Measurements from ENCODE around the gene PRR20A. TPM values are rescaled to one million over a fixed set of nuclear protein-coding genes. Genes with fewer than 3 reads are reported as not detected.
"Not testable (repeated sequence)": the region's sequence is repeated elsewhere in the genome, so short reads cannot be mapped to it uniquely, and the experiment has no call there.

PRR20A gene
- total RNA-seq (2014; rRNA removed) (not detected in 2 replicates), Bru-seq, nascent RNA (not detected), BruChase-seq, experiment 1, labeled RNA remaining after a 6-hour chase (not detected), BruChase-seq, experiment 2, labeled RNA remaining after a 2-hour chase (not detected)
- long read RNA-seq: 0 reads

GRCh38 chr13:57140235-57140968 lies at the start of gene PRR20A:
TSS of gene PRR20A (plus strand) at chr13:57140918. CDS start at chr13:57141305, 387 bp downstream.
- ATAC-seq; CTCF ChIA-PET; H3K9me3 ChIP-seq (ENCODE audit: low read length); DNase-seq; H3K36me3 ChIP-seq (ENCODE audit: low read depth, low read length); H3K4me1 ChIP-seq (ENCODE audit: insufficient read depth, low read length); H4K20me1 ChIP-seq (ENCODE audit: low read length); H3K27me3 ChIP-seq (ENCODE audit: low read length); H3K27ac ChIP-seq (ENCODE audit: low read length); H2AFZ ChIP-seq (ENCODE audit: low read length); POLR2A ChIA-PET (ENCODE audit: unreplicated experiment); H3K79me2 ChIP-seq (ENCODE audit: low read length); H3K9ac ChIP-seq (ENCODE audit: low read length); H3K9me2 ChIP-seq (replicated peaks; ENCODE audit: low read length); intact Hi-C loops (cut with micrococcal nuclease); H3K4me3 ChIP-seq (ENCODE audit: low read length); H3F3A ChIP-seq (ENCODE audit: low read length, unreplicated experiment); BruUV-seq (replicated peaks); H3K4me2 ChIP-seq (ENCODE audit: low read length): not testable (repeated sequence)

GRCh38 chr13:57114945-57115344 lies 25.8 kb upstream of the PRR20A start:
- Histone ChIP-seq H3F3A (ENCODE audit: low read length, unreplicated experiment) (no peaks in the 10 kb centered on the region), H3K4me2 (ENCODE audit: low read length) (no peak overlapping the region), H3K4me1 (ENCODE audit: insufficient read depth, low read length) (no peaks in the 10 kb centered on the region), H3K4me3 (ENCODE audit: low read length) (no peak overlapping the region), H3K27ac (ENCODE audit: low read length) (no peak overlapping the region), H3K36me3 (ENCODE audit: low read depth, low read length) (no peaks in the 10 kb centered on the region), H3K27me3 (ENCODE audit: low read length) (no peaks in the 10 kb centered on the region), H4K20me1 (ENCODE audit: low read length) (no peaks in the 10 kb centered on the region), H3K9me3 (ENCODE audit: low read length) (no peaks in the 10 kb centered on the region), H2AFZ (ENCODE audit: low read length) (no peak overlapping the region), H3K9me2 (replicated peaks; ENCODE audit: low read length) (no peaks in the 10 kb centered on the region), H3K9ac (ENCODE audit: low read length) (no peak overlapping the region), H3K79me2 (ENCODE audit: low read length) (no peaks in the 10 kb centered on the region)
- ATAC-seq: no peak
- no TSS peak for BruUV-seq (replicated peaks)
- intact Hi-C loops (cut with micrococcal nuclease): no loop called here
- no peak for TF ChIP-seq EZH2phosphoT487 (IDR thresholded peaks at IDR 0.05; ENCODE audit: borderline replicate concordance, low read length)
- no peak for TF ChIP-seq CTCF (conservative IDR thresholded peaks at IDR 0.05; ENCODE audit: low read depth, low read length)
- TF ChIP-seq EZH2 (IDR thresholded peaks at IDR 0.05; ENCODE audit: low read length, unreplicated experiment): no peak
- CTCF ChIA-PET: no interaction called here
- POLR2A ChIA-PET (ENCODE audit: unreplicated experiment): no interaction called here
- DNase-seq: no peak

GRCh38 chr13:57123681-57124080 lies 17.0 kb upstream of the PRR20A start:
- Histone ChIP-seq H3K9me2 (replicated peaks; ENCODE audit: low read length) (no peaks in the 10 kb centered on the region), H3K4me3 (ENCODE audit: low read length) (no peak overlapping the region), H3K36me3 (ENCODE audit: low read depth, low read length) (no peaks in the 10 kb centered on the region), H3K27me3 (ENCODE audit: low read length) (no peaks in the 10 kb centered on the region), H3K4me2 (ENCODE audit: low read length) (no peak overlapping the region), H3K79me2 (ENCODE audit: low read length) (no peaks in the 10 kb centered on the region), H3K9ac (ENCODE audit: low read length) (no peak overlapping the region), H3K27ac (ENCODE audit: low read length) (no peak overlapping the region), H3K9me3 (ENCODE audit: low read length) (no peaks in the 10 kb centered on the region), H4K20me1 (ENCODE audit: low read length) (no peaks in the 10 kb centered on the region), H3K4me1 (ENCODE audit: insufficient read depth, low read length) (no peaks in the 10 kb centered on the region), H3F3A (ENCODE audit: low read length, unreplicated experiment) (no peaks in the 10 kb centered on the region), H2AFZ (ENCODE audit: low read length) (no peak overlapping the region)
- no peak for ATAC-seq
- ChIA-PET CTCF (no interaction called here), POLR2A (ENCODE audit: unreplicated experiment) (no interaction called here)
- no TSS peak for BruUV-seq (replicated peaks)
- no peak for DNase-seq
- TF ChIP-seq EZH2phosphoT487 (IDR thresholded peaks at IDR 0.05; ENCODE audit: borderline replicate concordance, low read length) (no peak), EZH2 (IDR thresholded peaks at IDR 0.05; ENCODE audit: low read length, unreplicated experiment) (no peak)
- intact Hi-C loops (cut with micrococcal nuclease): no loop called here

Data from PC-3 (cell line).